ENCODE measurements around the gene PPARG.

Gene PPARG

GRCh38 chr3:12246497-12247163 lies 42.2 kb upstream of the PPARG start:
- Histone ChIP-seq H3K4me1 (ENCODE audit: insufficient read depth, low read length, severe bottlenecking) (no peaks in the 10 kb centered on the region), H3K4me2 (ENCODE audit: low read length) (no peak overlapping the region), H3K79me2 (ENCODE audit: insufficient read depth, low read length) (no peaks in the 10 kb centered on the region), H4K20me1 (ENCODE audit: insufficient read depth, low read length) (no peaks in the 10 kb centered on the region), H3K27me3 (ENCODE audit: insufficient read depth, low read length) (no peaks in the 10 kb centered on the region), H3K9ac (ENCODE audit: low read length) (no peak overlapping the region), H3K4me3 (ENCODE audit: low read depth, low read length, poor library complexity, severe bottlenecking) (no peak overlapping the region), H3K9me2 (ENCODE audit: low read depth, low read length) (no peaks in the 10 kb centered on the region), H2AFZ (ENCODE audit: low read length) (no peak overlapping the region), H3K27ac (ENCODE audit: low read depth, low read length, poor library complexity, severe bottlenecking) (no peak overlapping the region), H3K9me3 (ENCODE audit: low read length) (no peaks in the 10 kb centered on the region), H3K36me3 (ENCODE audit: insufficient read depth, low read length) (no peaks in the 10 kb centered on the region), H3F3A (ENCODE audit: insufficient read depth, low read length) (no peaks in the 10 kb centered on the region)
- TF ChIP-seq CTCF (IDR thresholded peaks at IDR 0.05; ENCODE audit: low read length) (no peak), EZH2 (IDR thresholded peaks at IDR 0.05; ENCODE audit: borderline replicate concordance, low read length) (no peak)

- Histone ChIP-seq H3K4me1 (ENCODE audit: insufficient read depth, low read length, severe bottlenecking) (no peaks in the 10 kb centered on the region), H4K20me1 (ENCODE audit: insufficient read depth, low read length) (no peaks in the 10 kb centered on the region), H3K36me3 (ENCODE audit: insufficient read depth, low read length) (no peaks in the 10 kb centered on the region), H3K4me3 (ENCODE audit: low read depth, low read length, poor library complexity, severe bottlenecking) (no peak overlapping the region), H3K9me2 (ENCODE audit: low read depth, low read length) (no peaks in the 10 kb centered on the region), H3K4me2 (ENCODE audit: low read length) (no peak overlapping the region), H3K79me2 (ENCODE audit: insufficient read depth, low read length) (no peaks in the 10 kb centered on the region), H3K27ac (ENCODE audit: low read depth, low read length, poor library complexity, severe bottlenecking) (no peak overlapping the region), H3F3A (ENCODE audit: insufficient read depth, low read length) (no peaks in the 10 kb centered on the region), H3K27me3 (ENCODE audit: insufficient read depth, low read length) (no peaks in the 10 kb centered on the region), H3K9me3 (ENCODE audit: low read length) (no peaks in the 10 kb centered on the region), H2AFZ (ENCODE audit: low read length) (no peak overlapping the region), H3K9ac (ENCODE audit: low read length) (no peak overlapping the region)
- TF ChIP-seq CTCF (IDR thresholded peaks at IDR 0.05; ENCODE audit: low read length) (no peak), EZH2 (IDR thresholded peaks at IDR 0.05; ENCODE audit: borderline replicate concordance, low read length) (no peak)
These were observed 41.5 kb upstream of the PPARG start for GRCh38 chr3:12247411-12247810.

- no peaks in the 10 kb centered on the region for H3K36me3 ChIP-seq (ENCODE audit: insufficient read depth, low read length)
- H3K4me1 ChIP-seq (ENCODE audit: insufficient read depth, low read length, severe bottlenecking) = no peaks in the 10 kb centered on the region
- H3K9ac ChIP-seq (ENCODE audit: low read length) = no peak overlapping the region
- TF ChIP-seq CTCF (IDR thresholded peaks at IDR 0.05; ENCODE audit: low read length) = no peak
- TF ChIP-seq EZH2 (IDR thresholded peaks at IDR 0.05; ENCODE audit: borderline replicate concordance, low read length) = no peak
- no peak overlapping the region for H3K27ac ChIP-seq (ENCODE audit: low read depth, low read length, poor library complexity, severe bottlenecking)
- H3K9me3 ChIP-seq (ENCODE audit: low read length) = no peaks in the 10 kb centered on the region
- no peak overlapping the region for H2AFZ ChIP-seq (ENCODE audit: low read length)
- no peaks in the 10 kb centered on the region for H3K27me3 ChIP-seq (ENCODE audit: insufficient read depth, low read length)
- no peak overlapping the region for H3K4me2 ChIP-seq (ENCODE audit: low read length)
- H3K79me2 ChIP-seq (ENCODE audit: insufficient read depth, low read length) = no peaks in the 10 kb centered on the region
- H3K9me2 ChIP-seq (ENCODE audit: low read depth, low read length) = no peaks in the 10 kb centered on the region
- H4K20me1 ChIP-seq (ENCODE audit: insufficient read depth, low read length) = no peaks in the 10 kb centered on the region
- H3F3A ChIP-seq (ENCODE audit: insufficient read depth, low read length) = no peaks in the 10 kb centered on the region
- no peak overlapping the region for H3K4me3 ChIP-seq (ENCODE audit: low read depth, low read length, poor library complexity, severe bottlenecking)
These were observed 39.4 kb upstream of the PPARG start for GRCh38 chr3:12249519-12249918.
